Tongue (tissue), 2 donors: ENCODE results near the gene CMPK1. TPM values are rescaled to one million over a fixed set of nuclear protein-coding genes. Genes with fewer than 3 reads are reported as not detected.

Source experiments
- DNase-seq: peaks from one replicate; pipeline ENCODE4 v3.0.0-alpha.2; 2015
- total RNA-seq: library from RNA; depleted of rRNA; stranded (reverse); fragments of >200 nt; gene quantifications from one replicate; pipeline ENCODE4 v1.2.3, GENCODE V29; 2014

Gene CMPK1
- total RNA-seq, 1 donor from 2014 or later, result 102 TPM

DNA sequence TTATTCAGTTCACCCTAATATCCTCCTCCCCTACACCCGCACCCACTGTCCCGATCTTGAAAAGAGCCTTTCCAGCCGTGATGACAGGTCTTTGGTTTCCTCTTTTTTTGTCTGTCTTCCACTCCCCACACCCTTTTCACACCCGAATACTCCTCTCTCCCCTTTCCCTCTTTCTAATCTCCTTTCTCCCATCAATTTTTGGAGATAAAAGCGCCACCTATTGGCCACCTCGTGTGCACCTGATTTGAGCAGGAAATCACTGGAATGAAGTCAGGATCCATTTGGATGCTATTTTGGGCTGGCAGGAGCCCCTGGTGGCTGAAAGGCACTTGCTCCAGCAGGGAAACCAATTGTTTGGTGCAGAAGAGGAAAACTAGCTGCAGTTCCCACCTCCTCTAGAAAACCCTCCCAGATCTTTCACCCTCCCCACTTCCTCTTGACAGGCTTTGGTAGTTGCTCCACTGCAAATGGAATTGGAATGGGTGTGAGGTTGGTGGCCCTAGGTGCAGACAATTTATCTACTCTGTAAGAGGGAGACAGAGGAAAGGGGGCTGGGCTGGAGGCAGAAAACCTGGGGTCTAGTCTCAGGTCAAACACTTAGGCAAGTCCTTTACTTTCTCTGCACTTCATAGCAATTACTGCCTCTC, 90.9 kb downstream of the CMPK1 start:
- peak; percentile 72 for DNase-seq

Other genes with a start within 250 kb of the CMPK1 start
- not detected for gene CYP4A22, start 196.3 kb upstream of the CMPK1 start, total RNA-seq
- gene PDZK1IP1, start 143.8 kb upstream of the CMPK1 start, total RNA-seq, result 2.1 TPM
- gene TAL1, start 101.6 kb upstream of the CMPK1 start, total RNA-seq, result 3.6 TPM
- 8.8 TPM for gene STIL, start 19.6 kb upstream of the CMPK1 start, total RNA-seq
- gene FOXE3, start 82.5 kb downstream of the CMPK1 start, total RNA-seq, result not detected
- 1.8 TPM for gene FOXD2, start 104.3 kb downstream of the CMPK1 start, total RNA-seq